ENCODE measurements around the gene SLC18B1.

Gene SLC18B1

DNA sequence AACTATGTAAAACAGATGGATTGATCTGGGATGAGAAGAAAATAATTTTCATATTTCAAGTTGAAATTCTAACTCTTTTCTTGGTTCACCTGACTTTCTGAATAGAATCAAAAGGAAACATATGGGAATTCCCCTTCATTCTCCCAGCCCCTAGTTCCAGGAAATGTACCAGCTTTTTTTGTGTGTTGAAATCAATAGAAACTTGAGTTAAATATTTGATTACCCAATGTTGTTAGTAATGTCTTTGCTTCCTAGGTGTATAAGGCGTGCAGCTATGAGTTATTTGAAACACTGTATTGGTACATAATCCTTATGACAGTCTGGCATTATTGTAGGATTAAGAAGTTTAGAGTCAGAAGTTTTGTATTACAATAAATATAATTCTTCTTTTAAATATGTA lies 62.2 kb downstream of the SLC18B1 start:
- no peak for DNase-seq

DNA sequence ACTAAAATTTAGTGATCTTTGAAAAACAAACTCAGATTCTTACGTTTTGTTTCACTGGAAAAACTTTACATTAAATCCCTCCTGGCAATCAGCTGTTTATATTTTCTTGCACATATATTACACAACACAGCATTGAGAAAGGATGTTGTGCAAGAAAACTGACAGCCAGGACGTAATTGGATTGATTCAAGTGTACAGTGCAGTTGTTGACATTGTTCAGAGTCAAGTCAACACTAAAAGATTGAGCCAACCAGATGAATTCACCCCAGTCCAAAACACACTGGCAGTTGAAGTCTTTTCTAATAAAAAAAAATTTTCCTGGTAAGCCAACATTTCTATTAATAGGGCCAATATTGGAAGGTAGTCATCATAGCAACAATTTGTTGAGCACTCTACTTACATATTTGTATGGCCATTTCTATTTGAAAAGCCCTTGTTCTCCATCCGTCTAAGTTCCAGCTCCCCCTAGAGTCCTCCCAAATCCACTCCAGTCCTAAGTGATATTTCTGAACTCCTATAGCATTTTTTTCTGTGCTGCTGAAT lies 63.7 kb downstream of the SLC18B1 start:
- DNase-seq: no peak

DNA sequence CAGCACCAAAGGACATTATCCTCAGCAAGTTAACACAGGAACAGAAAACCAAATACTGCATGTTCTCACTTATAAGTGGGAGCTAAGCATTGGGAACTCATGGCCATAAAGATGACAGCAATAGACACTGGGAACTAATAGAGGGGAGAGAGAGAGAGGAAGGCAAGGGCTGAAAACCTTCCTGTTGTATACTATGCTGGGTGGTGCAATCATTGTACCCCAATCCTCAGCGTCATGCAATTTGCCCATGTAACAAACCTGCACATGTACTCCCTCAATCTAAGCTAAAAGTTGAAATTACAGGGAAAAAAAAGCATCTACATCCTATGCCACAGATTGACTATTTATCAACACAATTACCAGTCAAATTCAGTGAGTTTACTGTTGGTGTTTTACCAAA lies 64.6 kb downstream of the SLC18B1 start:
- no peak for DNase-seq

DNA sequence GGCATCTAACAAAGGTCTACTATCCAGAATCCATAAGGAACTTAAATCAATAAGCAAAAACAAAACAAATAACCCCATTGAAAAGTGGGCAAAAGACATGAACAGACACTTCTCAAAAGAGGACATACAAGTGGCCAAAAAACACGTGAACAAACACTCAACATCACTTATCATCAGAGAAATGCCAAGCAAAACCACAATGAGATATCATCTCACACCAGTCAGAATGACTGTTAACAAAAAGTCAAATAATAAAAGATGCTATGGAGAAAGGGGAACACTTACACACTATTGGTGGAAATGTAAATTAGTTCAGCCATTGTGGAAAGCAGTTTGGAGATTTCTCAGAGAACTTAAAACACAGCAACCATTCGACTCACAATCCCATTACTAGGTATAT lies 65.2 kb downstream of the SLC18B1 start:
- no peak for DNase-seq

DNA sequence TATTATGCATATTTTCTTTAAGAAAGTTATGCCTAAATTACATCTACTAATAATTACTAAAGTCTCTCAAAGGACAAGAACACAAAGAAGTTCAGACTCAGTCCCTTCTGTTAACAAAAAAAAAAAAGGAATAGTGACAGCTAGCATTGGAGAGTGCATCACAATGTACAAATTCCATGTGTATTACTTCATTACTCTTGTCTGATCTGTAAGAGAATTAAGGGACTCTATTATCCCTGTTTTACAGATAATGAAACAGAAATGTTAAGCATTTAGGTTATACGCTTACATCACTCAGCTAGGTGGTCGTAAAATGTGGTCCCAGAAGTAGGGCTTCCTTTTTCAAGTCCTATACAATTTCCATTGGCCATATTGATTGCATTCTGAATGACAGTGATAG lies 67.4 kb downstream of the SLC18B1 start:
- DNase-seq: no peak

DNA sequence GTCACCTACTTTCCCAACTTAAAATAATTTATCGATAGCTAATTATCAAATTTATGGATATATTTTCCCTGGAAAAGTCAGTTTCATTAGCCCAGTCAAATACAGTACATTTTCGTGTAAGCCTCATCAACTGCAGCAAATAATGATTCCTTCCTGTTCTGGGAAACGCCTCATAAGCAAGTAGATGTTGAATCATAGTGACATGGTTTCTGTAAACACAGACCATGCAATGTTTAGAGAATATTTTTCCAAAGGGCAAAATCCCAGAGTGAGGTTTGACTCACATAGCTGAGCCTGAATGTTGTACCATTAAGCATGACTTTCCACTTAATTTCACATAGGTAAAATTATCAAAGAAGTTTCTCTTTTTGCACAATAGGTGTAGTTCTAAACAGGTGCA lies 67.9 kb downstream of the SLC18B1 start:
- no peak for DNase-seq

DNA sequence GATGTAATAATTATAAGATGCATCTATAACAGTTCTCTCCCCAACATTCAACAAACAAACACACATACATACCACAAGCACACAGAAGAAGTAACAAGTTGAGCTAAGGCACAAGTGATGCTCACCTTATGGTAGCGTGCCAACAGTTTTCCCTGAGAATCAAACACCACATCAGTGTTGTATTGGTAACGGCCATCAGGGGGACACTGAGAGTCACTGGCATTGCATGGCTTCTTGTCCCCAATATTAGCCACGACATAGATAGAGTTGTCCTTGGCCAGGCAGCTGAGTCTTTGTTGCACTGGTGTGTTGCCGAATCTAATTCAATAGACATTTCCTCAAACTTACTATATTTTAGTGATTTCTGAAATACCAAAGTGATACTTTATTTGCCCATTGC lies 69.8 kb downstream of the SLC18B1 start:
- DNase-seq: no peak

DNA sequence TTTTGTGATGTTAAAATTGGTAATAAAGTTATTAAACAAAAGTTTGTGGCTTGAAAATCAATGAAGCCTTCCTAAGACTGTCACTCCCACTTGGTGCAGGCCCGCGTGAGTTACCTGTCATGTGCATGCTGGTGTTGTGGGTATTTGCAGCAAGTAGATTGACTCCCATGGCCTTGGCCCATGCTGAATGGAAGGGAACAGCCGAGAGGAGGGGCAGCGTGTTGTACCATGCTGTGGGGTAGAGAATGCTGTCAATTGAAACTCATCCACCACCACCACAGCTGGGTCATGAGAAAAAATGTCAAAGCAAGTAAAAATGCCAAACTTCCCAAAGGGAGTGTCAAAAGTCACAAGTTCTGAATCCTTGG lies 71.8 kb downstream of the SLC18B1 start:
- DNase-seq: no peak

DNA sequence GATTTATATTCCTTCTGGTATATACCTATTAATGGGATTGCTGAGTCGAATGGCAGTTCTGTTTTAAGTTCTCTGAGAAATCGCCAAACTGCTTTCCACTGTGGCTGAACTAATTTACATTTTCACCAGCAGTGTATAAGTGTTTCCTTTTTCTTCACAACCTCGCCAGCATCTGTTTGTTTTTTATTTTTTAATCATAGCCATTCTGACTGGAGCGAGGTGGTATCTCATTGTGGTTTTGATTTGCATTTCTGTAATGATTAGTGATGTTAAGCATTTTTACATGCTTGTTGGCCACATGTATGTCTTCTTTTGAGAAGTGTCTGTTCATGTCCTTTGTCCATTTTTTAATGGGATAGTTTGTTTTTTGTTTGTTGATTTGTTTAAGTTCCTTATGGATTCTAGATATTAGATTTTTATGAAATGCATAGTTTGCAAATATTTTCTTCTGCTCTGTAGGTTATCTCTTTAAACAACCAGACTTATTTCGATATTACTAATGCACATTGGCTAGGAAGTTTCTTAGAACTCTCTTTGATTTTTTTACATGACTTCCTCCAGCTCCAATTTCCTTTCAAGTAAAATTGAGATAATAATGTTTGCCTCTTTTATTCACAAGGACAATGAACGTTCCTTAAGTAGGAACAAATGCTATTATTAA lies 72.4 kb downstream of the SLC18B1 start:
- no peak for DNase-seq

DNA sequence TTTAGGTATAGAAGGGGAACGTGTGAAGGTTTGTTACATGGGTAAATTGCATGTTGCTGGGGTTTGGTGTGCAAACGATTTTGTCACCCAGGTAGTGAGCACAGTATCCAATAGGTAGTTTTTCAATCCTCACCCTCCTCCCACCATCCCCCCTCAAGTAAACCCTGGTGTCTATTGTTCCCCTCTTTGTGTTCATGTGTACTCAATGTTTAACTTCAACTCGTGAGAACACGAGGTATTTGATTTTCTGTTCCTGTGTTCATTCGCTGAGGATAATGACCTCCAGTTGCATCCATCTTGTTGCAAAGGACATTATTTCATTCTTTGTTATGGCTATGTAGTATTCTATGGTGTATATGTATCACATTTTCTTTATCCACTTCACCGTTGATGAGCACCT lies 73.0 kb downstream of the SLC18B1 start:
- no peak for DNase-seq

DNA sequence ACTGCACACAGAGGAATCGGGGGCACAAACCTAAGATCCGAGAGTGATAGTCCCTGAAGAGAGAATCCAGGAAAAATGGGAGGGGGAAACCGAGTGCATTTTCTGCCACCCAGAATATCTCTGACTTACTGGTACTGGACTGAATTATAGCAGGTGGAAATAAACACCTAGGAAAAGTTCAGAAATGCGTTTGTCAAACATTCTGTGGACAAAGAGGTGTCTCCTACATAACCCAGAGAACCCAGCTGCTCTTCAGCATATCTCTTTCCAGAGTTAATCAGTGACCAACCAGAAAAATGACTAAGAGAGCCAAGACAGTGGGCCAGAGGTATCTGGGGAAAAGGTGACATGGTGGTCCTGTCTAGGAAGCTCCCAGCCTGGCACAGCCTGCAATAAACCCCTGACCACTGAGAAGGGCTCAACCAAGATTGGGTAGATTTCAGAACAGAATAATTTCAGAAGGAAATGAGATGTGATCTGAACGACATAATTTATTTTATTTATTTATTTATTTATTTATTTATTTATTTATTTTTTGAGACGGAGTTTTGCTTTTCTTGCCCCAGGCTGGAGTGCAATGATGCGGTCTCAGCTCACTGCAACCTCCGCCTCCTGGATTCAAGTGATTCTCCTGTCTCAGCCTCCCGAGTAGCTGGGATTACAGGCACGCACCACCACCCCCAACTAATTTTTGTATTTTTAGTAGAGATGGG lies 78.5 kb downstream of the SLC18B1 start:
- DNase-seq: no peak

All from NCI-H1092 treated with DMSO at 0.1 percent for 48 hours (cell line).